Chondrocyte (in vitro differentiated cells): ENCODE results near the gene TELO2. TPM values are rescaled to one million over a fixed set of nuclear protein-coding genes. Genes with fewer than 3 reads are reported as not detected.
A peak's percentile ranks its signal among the peaks of the same experiment; 100 is the strongest.

Experiments used
- DNase-seq: peaks from one replicate; pipeline ENCODE4 v3.0.0; 2021; ENCODE audit warnings: mixed read lengths, low spot score
- H3K27ac Mint-ChIP-seq: one replicate; pipeline ENCODE4 v1.8.0; 2021; ENCODE audit warnings: mild to moderate bottlenecking, moderate library complexity, mixed read lengths; ENCODE audit not compliant: unreplicated experiment
- H3K27me3 Mint-ChIP-seq: 2 replicates; pipeline ENCODE4 v1.8.0; 2021; ENCODE audit warnings: low read depth, mixed read lengths
- H3K36me3 Mint-ChIP-seq: 2 replicates; pipeline ENCODE4 v1.8.0; 2021; ENCODE audit warnings: low read depth, mixed read lengths
- H3K4me1 Mint-ChIP-seq: 2 replicates; pipeline ENCODE4 v1.8.0; 2021; ENCODE audit warnings: low read depth, mild to moderate bottlenecking, mixed read lengths
- H3K4me3 Mint-ChIP-seq: one replicate; pipeline ENCODE4 v1.8.0; 2021; ENCODE audit warnings: mild to moderate bottlenecking, moderate library complexity, mixed read lengths; ENCODE audit not compliant: unreplicated experiment
- H3K9me3 Mint-ChIP-seq: 2 replicates; pipeline ENCODE4 v1.8.0; 2021; ENCODE audit warnings: low read depth, mixed read lengths
- CTCF ChIP-seq: fragments of 200-600 bp; sonication (generic); IDR thresholded peaks from 2 replicates; pipeline ENCODE4 v1.5.0; 2021; ENCODE audit warnings: antibody characterized with exemption, mild to moderate bottlenecking, moderate library complexity
- total RNA-seq: library from RNA; stranded (reverse); gene quantifications from 3 replicates; pipeline ENCODE4 v1.2.1, GENCODE V29; 2021

The TELO2 gene
- total RNA-seq, 1 donor from 2014 or later, result 21.7 TPM

- Mint-ChIP-seq H3K27me3 (no peaks in the 10 kb centered on the region), H3K27ac (no peak overlapping the region), H3K4me3 (no peak overlapping the region), H3K36me3 (peaks cover 12% of the 10 kb centered on the region), H3K4me1 (peaks cover 23% of the 10 kb centered on the region), H3K9me3 (no peaks in the 10 kb centered on the region)
- TF ChIP-seq CTCF, result no peak
- peak; percentile 79 for DNase-seq
These were observed 57.5 kb downstream of the TELO2 start for GRCh38 chr16:1550696-1551095.

- no peak overlapping the region for H3K27ac Mint-ChIP-seq
- no peak overlapping the region for H3K4me3 Mint-ChIP-seq
- no peak for TF ChIP-seq CTCF
- H3K27me3 Mint-ChIP-seq, result no peaks in the 10 kb centered on the region
- no peaks in the 10 kb centered on the region for H3K9me3 Mint-ChIP-seq
- peak; percentile 69 for DNase-seq
- peaks cover 12% of the 10 kb centered on the region for H3K36me3 Mint-ChIP-seq
- H3K4me1 Mint-ChIP-seq, result peaks cover 23% of the 10 kb centered on the region
These were observed 58.0 kb downstream of the TELO2 start for GRCh38 chr16:1551166-1551565.

- H3K4me1 Mint-ChIP-seq, result peaks cover 23% of the 10 kb centered on the region
- no peak overlapping the region for H3K27ac Mint-ChIP-seq
- H3K27me3 Mint-ChIP-seq, result no peaks in the 10 kb centered on the region
- no peaks in the 10 kb centered on the region for H3K9me3 Mint-ChIP-seq
- TF ChIP-seq CTCF, result no peak
- H3K36me3 Mint-ChIP-seq, result peaks cover 14% of the 10 kb centered on the region
- H3K4me3 Mint-ChIP-seq, result no peak overlapping the region
- DNase-seq, result peak; percentile 80
These were observed 59.0 kb downstream of the TELO2 start for GRCh38 chr16:1552129-1552528.

GRCh38 chr16:1553946-1554825, 61.0 kb downstream of the TELO2 start:
- H3K36me3 Mint-ChIP-seq, result peaks cover 22% of the 10 kb centered on the region
- no peak for DNase-seq
- no peak overlapping the region for H3K4me3 Mint-ChIP-seq
- H3K27me3 Mint-ChIP-seq, result no peaks in the 10 kb centered on the region
- H3K27ac Mint-ChIP-seq, result no peak overlapping the region
- H3K9me3 Mint-ChIP-seq, result no peaks in the 10 kb centered on the region
- H3K4me1 Mint-ChIP-seq, result peaks cover 7% of the 10 kb centered on the region
- TF ChIP-seq CTCF, result no peak

GRCh38 chr16:1554826-1555445, 61.8 kb downstream of the TELO2 start:
- no peak for TF ChIP-seq CTCF
- DNase-seq, result no peak
- Mint-ChIP-seq H3K9me3 (no peaks in the 10 kb centered on the region), H3K4me3 (no peak overlapping the region), H3K27me3 (no peaks in the 10 kb centered on the region), H3K4me1 (peaks cover 3% of the 10 kb centered on the region), H3K27ac (no peak overlapping the region), H3K36me3 (peaks cover 27% of the 10 kb centered on the region)
